Femur (tissue), 1 donor: ENCODE measurements around the gene BCAS1.

Experiments used
- DNase-seq: peaks from one replicate; pipeline ENCODE4 v3.0.0-alpha.2; 2017

The BCAS1 gene

GRCh38 chr20:53957451-53958172, 112.8 kb downstream of the BCAS1 start:
- DNase-seq, result no peak

DNA sequence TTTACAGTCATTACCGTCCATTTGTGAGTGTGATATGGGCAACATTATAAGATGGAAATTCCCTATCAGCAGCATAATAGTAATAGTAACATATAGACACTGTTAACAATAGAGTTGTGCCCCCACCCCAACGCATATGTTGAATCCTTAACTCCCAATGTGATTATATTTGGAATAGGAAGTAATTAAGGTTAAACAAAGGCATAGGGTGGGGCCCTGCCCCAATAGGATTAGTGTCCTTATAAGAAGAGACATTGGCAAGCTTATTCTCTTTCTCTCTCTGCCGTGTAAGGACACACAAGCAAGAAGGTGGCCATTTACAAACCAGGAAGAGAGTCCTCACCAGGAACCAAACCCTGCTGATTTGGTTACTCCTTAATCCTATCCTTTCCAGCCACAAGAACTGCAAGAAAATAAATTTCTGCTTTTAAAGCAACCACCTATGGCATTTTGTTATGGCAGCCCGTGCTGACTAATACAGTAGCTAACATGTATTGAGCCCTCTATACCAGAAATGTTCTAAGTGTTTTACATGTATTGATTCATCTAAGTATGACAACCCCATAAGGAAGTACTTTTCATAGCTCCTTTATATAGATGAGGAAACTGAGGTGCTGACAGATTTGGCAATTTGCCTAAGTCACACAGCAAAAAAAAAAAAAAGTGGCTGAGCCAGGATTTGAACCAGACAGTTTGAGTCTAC, 114.2 kb downstream of the BCAS1 start:
- DNase-seq, result no peak

DNA sequence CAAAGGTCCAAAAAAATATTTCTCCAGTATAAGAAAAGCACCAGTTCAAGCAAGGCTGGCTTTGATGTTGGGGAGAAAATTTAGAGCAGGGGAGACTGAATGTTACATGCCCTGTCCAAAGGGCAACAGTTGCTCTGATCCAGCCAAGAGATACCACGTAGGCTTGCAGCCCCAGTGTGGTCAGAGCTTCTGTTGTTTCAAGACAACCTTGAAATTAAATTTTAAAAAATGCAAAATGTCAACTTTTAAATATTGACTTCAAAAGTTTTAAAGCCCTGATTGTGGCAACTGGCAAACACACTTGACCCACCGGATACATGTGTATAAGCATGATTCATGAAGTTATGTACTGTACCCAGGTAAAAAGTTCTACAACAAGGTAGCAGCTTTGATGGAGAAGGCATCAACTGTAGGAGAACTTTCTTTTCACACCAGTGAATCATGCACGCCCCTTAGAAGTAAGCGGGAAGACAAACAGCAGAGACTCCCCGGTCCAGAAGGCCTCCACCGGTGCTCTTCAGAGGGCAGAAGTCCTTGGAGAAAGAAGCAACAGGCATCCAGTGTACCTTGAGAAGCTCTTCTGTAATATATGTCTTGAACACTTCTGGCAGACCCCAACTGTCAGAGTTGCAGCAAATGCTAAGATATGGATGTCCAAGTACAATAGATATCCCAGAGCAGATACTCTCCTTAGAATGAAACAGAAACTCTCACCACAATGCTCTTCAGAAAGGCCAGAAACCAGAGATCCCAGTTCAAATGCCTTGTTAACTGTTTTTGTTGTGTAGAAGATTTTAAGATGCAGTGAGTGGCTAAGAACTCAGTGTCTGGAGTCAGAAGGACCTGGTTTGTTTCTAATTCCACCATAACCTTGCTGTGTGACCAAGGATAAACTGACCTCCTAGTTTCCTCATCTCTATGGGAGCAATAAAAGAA, 115.4 kb downstream of the BCAS1 start:
- DNase-seq, result no peak

DNA sequence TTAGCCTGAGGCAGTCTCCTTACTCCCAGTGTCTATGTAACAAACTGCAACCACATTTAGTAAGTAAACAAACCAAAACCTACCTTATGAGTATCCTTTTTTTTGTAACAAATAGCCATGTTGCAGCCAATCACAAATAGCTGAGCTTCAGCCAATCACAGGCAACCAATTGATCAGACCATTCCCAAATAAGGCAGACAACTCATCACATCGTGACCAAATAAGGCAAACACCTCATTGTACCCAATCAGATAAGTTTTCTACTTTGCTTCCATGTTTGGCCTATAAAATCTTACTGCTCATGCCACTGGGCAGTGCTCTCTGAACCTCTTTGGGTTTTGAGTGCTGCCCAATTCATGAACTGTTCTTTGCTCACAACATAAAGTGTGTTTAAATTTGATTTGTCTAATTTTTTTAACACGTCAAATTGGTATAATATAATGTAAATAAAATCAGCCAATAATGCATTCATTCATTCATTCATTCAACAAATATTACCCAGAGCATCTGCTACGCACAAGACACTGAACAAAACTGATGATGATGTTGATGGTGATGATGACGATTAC, 117.8 kb downstream of the BCAS1 start:
- no peak for DNase-seq

DNA sequence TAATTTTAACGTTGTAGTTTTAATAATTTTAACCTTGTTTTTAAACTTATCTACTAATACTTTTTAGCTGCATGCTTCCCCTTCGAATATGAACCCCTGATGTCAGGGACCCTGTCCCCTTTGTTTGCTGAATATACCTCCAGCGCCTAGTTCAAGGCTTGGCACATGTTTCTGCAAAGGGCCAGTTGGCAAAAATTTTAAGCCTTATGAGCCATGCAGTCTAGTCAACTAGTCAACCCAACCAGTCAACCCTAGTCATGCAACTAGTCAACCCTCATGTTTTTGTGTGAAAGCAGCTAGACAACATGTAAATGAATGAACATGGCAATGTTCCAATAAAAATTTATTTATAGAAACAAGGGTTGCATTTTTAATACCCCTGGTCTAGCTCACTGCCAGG, 119.8 kb downstream of the BCAS1 start:
- no peak for DNase-seq

DNA sequence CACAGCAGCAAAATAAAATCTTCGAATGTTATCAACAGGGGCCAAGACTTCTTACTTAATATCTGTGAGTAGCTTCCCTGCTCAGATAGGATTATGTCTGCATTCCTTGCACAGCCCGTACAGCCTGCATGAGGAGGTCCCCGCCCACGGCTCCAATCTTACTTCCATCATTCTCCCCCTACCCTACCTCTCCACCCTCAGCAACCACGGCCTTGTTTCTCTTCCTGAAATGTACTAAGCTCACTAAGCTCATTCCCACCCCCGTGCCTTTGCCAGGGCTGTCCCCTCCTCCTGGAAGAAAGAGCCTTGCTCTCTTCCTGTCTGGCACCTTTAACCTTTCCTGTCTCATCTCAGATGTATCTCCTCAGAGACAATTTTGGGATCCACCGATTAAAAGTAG, 120.4 kb downstream of the BCAS1 start:
- DNase-seq, result no peak

GRCh38 chr20:53949319-53949839, 121.0 kb downstream of the BCAS1 start:
- DNase-seq, result peak; percentile 66

GRCh38 chr20:53948383-53949318, 121.7 kb downstream of the BCAS1 start:
- DNase-seq, result no peak

DNA sequence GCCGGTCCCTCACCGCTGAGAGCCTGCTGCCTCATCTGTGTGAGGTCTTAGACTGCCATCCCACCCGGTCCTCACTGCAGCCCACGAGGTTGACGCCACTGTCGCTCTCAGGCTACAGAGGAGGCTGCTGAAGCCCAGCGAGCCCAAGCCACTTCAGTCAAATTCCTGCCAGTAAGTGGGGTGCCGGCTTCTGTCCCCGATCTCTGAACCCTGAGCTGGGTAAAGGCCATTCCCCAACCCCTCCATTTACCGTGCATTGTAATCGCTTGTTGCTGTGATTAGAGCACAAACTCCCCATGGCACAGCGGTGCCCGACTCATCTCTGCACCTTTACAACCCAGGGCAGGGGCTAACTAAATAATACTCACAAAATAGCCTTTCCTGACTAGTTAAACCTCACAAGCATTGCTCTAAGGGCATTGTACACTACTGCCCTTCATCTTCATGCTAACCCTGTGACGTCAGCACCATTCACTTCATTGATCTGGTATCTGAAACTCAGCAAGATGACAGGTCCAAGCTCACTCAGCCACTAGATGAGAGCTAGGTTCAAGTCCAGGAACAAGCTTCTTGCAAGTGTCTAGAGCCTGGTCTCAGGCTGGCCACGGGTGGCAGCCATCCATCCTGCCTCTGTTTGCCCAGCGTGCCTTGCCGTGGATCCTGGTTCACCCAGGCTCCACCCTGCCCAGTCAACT, 122.7 kb downstream of the BCAS1 start:
- DNase-seq, result no peak

GRCh38 chr20:53946106-53946505, 124.3 kb downstream of the BCAS1 start:
- DNase-seq, result no peak

- no peak for DNase-seq
Measured at GRCh38 chr20:53945478-53945877, 124.9 kb downstream of the BCAS1 start.

GRCh38 chr20:53944796-53945195, 125.6 kb downstream of the BCAS1 start:
- DNase-seq, result no peak

GRCh38 chr20:53943522-53944291, 126.7 kb downstream of the BCAS1 start:
- DNase-seq, result no peak

DNA sequence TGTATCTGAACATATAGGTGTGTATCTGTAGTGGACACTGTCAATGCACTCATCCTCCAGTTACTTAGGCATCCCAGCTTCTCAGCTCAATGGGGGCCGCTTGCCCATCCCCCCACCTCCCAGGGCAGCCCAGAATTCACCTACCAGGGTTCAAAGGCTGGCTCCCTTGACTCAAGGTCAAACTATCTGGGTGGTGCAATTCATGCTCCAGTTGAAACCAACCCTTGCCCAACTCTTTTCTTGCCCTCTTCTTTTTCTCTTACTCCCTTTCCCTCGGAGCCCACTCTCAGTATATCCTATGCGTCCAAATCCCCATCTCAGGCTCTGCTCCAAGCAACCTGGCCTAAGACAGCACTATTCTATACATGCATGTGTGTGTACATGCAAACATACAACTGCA, 127.4 kb downstream of the BCAS1 start:
- no peak for DNase-seq

DNA sequence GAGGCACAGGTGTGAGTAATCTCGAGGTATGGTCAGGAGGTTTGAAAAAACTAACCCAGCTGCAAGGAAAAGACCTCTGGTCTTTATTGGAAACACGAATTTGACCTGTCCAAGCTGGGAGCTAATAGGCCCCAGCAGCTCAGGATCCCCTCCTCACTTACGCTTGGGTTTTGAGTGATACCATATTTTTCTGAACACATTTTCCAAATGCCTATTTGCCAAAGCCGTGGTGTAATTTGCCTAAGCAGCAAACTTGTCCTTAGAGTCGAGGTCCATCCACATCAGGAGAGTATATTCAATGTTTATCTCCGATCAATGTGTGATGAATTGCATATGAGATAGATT, 128.0 kb downstream of the BCAS1 start:
- DNase-seq, result no peak

- DNase-seq, result no peak
Measured at GRCh38 chr20:53941680-53942471, 128.5 kb downstream of the BCAS1 start.

- peak; percentile 67 for DNase-seq
Measured at GRCh38 chr20:53940907-53941545, 129.4 kb downstream of the BCAS1 start.

DNA sequence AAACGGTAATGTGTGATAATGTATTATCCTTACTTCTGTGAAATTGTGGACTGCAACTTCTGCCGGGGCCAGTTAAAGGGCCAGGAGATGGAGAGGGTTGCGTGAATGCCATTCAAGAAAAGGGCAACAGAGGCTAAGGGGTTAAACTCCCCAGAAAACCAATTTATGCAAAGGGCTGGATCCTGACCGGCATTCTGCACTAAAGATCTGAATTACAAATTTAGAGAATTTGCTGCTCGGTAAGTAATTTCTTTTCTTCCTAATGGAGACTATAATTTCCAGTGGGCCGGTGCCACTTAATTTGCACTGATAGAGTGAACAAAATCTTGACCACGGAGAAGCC, 130.1 kb downstream of the BCAS1 start:
- no peak for DNase-seq
